B cell (primary cell): ENCODE results near the gene TXNDC17.

ENCODE experiments used
- EZH2 ChIP-seq: IDR thresholded peaks from 2 replicates; pipeline ENCODE4 v1.6.1; 2012; ENCODE audit warnings: borderline replicate concordance, low read depth, mild to moderate bottlenecking, moderate library complexity, low read length; ENCODE audit not compliant: insufficient read depth, poor library complexity, severe bottlenecking
- TF ChIP-seq, protein P1 (sequence below): fragments of 200-600 bp; IDR thresholded peaks from one replicate; pipeline ENCODE4 v1.8.0; 2022; ENCODE audit warnings: antibody characterized with exemption, mild to moderate bottlenecking

DNA sequence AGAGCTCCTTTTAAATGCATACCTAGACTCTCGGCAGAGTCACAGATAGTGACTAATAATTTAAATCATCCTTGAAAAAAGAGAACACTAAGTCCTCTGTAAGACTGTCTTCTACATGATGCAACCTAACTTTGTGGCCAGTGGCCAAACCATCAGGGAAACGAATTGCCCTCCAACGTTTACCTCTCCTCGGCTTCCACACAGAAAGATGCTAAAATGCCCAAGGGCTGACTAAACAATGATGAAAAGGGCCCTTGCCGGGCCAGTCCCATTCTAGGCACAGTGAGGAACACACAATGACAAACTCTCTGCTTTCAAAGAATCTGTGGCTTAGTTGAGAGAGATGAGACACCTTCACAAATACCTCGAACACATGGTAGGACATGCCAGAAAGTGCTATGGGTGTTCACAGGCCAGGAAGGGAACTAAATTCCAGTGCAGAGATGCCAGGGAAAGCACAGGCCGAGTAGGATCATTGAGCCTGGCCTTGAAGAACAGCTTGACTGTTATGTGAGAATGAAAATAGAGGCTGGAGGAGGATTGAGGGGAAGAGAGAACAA lies 49.2 kb upstream of the TXNDC17 start:
- TF ChIP-seq, protein P1, sequence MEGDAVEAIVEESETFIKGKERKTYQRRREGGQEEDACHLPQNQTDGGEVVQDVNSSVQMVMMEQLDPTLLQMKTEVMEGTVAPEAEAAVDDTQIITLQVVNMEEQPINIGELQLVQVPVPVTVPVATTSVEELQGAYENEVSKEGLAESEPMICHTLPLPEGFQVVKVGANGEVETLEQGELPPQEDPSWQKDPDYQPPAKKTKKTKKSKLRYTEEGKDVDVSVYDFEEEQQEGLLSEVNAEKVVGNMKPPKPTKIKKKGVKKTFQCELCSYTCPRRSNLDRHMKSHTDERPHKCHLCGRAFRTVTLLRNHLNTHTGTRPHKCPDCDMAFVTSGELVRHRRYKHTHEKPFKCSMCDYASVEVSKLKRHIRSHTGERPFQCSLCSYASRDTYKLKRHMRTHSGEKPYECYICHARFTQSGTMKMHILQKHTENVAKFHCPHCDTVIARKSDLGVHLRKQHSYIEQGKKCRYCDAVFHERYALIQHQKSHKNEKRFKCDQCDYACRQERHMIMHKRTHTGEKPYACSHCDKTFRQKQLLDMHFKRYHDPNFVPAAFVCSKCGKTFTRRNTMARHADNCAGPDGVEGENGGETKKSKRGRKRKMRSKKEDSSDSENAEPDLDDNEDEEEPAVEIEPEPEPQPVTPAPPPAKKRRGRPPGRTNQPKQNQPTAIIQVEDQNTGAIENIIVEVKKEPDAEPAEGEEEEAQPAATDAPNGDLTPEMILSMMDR, result no peak
- TF ChIP-seq EZH2, result no peak
